ENCODE data around the gene HSD17B8.

DNA sequence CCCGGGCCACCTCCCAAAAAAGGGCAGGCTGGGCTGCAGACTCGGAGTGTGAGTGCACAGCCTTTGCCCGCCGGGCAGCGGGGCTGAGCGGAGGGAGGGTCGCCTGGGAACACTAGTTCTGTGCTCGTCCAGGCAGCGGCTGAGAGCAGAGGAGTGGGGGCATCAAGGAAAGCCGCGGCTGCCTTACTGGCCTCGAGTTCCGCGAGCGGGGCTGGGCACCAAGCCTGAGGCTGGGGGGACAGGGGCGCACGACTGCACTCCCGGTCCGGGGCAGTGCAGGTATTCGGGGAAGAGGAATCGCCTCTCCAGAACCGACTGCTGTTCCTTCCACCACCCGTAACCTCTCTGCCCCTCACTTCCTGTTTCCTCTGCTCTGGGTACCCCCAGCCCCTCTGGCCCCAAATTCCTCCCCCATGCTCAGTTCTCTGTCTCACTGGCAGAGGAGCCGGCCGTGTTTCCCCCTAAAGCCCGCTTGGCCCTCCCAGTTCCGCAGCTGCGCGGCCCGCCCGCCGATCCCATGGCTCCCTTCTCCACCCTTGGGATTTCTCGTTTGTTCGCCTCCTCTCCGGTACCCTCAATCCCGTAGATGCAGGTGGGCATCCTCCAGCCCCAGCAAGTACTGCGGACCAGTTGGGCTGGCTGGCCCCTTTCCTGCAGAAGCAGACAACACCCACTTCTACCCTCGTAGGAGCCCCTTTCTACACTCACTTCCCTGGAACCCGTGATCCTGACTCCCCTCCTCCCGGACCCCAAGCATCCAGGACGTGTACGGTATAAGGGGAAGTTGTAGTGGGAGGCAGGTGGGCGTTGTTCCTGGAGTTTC, 8.9 kb downstream of the HSD17B8 start:
- TF ChIP-seq, protein P1, sequence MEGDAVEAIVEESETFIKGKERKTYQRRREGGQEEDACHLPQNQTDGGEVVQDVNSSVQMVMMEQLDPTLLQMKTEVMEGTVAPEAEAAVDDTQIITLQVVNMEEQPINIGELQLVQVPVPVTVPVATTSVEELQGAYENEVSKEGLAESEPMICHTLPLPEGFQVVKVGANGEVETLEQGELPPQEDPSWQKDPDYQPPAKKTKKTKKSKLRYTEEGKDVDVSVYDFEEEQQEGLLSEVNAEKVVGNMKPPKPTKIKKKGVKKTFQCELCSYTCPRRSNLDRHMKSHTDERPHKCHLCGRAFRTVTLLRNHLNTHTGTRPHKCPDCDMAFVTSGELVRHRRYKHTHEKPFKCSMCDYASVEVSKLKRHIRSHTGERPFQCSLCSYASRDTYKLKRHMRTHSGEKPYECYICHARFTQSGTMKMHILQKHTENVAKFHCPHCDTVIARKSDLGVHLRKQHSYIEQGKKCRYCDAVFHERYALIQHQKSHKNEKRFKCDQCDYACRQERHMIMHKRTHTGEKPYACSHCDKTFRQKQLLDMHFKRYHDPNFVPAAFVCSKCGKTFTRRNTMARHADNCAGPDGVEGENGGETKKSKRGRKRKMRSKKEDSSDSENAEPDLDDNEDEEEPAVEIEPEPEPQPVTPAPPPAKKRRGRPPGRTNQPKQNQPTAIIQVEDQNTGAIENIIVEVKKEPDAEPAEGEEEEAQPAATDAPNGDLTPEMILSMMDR (IDR thresholded peaks at IDR 0.05): no peak
- TF ChIP-seq EZH2 (IDR thresholded peaks at IDR 0.05; ENCODE audit: borderline replicate concordance, insufficient read depth, low read depth, low read length, poor library complexity, severe bottlenecking): no peak

Measured in B cell (primary cell).